ENCODE measurements around the gene MED22. TPM values are rescaled to one million over a fixed set of nuclear protein-coding genes. Genes with fewer than 3 reads are reported as not detected.
"Not testable (repeated sequence)": the region's sequence is repeated elsewhere in the genome, so short reads cannot be mapped to it uniquely, and the experiment has no call there.

Gene MED22
- total RNA-seq, 1 donor from 2014 or later = 31.7 TPM

GRCh38 chr9:133329306-133330156, 18.4 kb downstream of the MED22 start:
- H3K9me3 Mint-ChIP-seq; H3K4me3 ChIP-seq; H3K9me3 ChIP-seq (ENCODE audit: low read depth); H3K79me2 ChIP-seq (ENCODE audit: low read depth); H3K4me1 ChIP-seq; H3K9ac ChIP-seq; H3K27me3 ChIP-seq; H3K36me3 ChIP-seq; H3K4me2 ChIP-seq; H2AFZ ChIP-seq (replicated peaks); H3K27ac ChIP-seq; H3K4me1 Mint-ChIP-seq; H3K27ac Mint-ChIP-seq; H3F3A ChIP-seq (ENCODE audit: low read depth); H3K4me3 Mint-ChIP-seq: not testable (repeated sequence)
- H4K20me1 ChIP-seq (ENCODE audit: low read depth) = peaks cover 17% of the 10 kb centered on the region
- Mint-ChIP-seq H3K27me3 (ENCODE audit: insufficient read depth, low read depth) (peaks cover 12% of the 10 kb centered on the region), H3K36me3 (peaks cover 32% of the 10 kb centered on the region)
- peak; percentile 35 for DNase-seq (ENCODE audit: low spot score)
- TF ChIP-seq CTCF (IDR thresholded peaks at IDR 0.05) = peak; percentile 60

- peaks cover 2% of the 10 kb centered on the region for H4K20me1 ChIP-seq (ENCODE audit: low read depth)
- peaks cover 28% of the 10 kb centered on the region for H3K36me3 Mint-ChIP-seq
- H2AFZ ChIP-seq (replicated peaks) = no peak overlapping the region
- peaks cover 4% of the 10 kb centered on the region for H3K9me3 ChIP-seq (ENCODE audit: low read depth)
- no peak overlapping the region for H3K27ac ChIP-seq
- H3K9ac ChIP-seq = no peak overlapping the region
- peaks cover 6% of the 10 kb centered on the region for H3F3A ChIP-seq (ENCODE audit: low read depth)
- H3K4me2 ChIP-seq = no peak overlapping the region
- H3K36me3 ChIP-seq = no peaks in the 10 kb centered on the region
- H3K4me1 ChIP-seq = no peaks in the 10 kb centered on the region
- H3K27ac Mint-ChIP-seq = no peak overlapping the region
- H3K9me3 Mint-ChIP-seq = peaks cover 18% of the 10 kb centered on the region
- no peaks in the 10 kb centered on the region for H3K27me3 ChIP-seq
- no peak overlapping the region for H3K4me3 ChIP-seq
- H3K4me3 Mint-ChIP-seq = no peak overlapping the region
- no peaks in the 10 kb centered on the region for H3K4me1 Mint-ChIP-seq
- DNase-seq (ENCODE audit: low spot score) = no peak
- peaks cover 16% of the 10 kb centered on the region for H3K27me3 Mint-ChIP-seq (ENCODE audit: insufficient read depth, low read depth)
- no peak for TF ChIP-seq EZH2 (IDR thresholded peaks at IDR 0.05)
- TF ChIP-seq CTCF (IDR thresholded peaks at IDR 0.05) = no peak
- TF ChIP-seq EZH2phosphoT487 (IDR thresholded peaks at IDR 0.05) = no peak
- H3K79me2 ChIP-seq (ENCODE audit: low read depth) = no peaks in the 10 kb centered on the region
Measured at GRCh38 chr9:133327834-133328484, 20.0 kb downstream of the MED22 start.

- H3K4me2 ChIP-seq; H3K4me3 ChIP-seq; H3K79me2 ChIP-seq (ENCODE audit: low read depth); H3K36me3 ChIP-seq; H3K27me3 ChIP-seq; H3K27ac Mint-ChIP-seq; H3K9ac ChIP-seq; H2AFZ ChIP-seq (replicated peaks); H4K20me1 ChIP-seq (ENCODE audit: low read depth); H3K9me3 ChIP-seq (ENCODE audit: low read depth); H3K27ac ChIP-seq; H3K4me1 ChIP-seq; DNase-seq (ENCODE audit: low spot score); H3K4me1 Mint-ChIP-seq; H3F3A ChIP-seq (ENCODE audit: low read depth); H3K4me3 Mint-ChIP-seq: not testable (repeated sequence)
- peaks cover 20% of the 10 kb centered on the region for H3K36me3 Mint-ChIP-seq
- peaks cover 16% of the 10 kb centered on the region for H3K27me3 Mint-ChIP-seq (ENCODE audit: insufficient read depth, low read depth)
- H3K9me3 Mint-ChIP-seq = peaks cover 18% of the 10 kb centered on the region
Measured at GRCh38 chr9:133327021-133327420, 20.9 kb downstream of the MED22 start.

Measured in neural progenitor cell (in vitro differentiated cells).